Endothelial cell of umbilical vein (primary cell): ENCODE results near the gene GLUD1. TPM values are rescaled to one million over a fixed set of nuclear protein-coding genes. Genes with fewer than 3 reads are reported as not detected.

Experiments
- BruUV-seq: library from RNA; stranded (reverse); fragments of 400-500 nt; replicated peaks from 2 replicates; lab custom pipeline; 2021; lab: Mats Ljungman, UMichigan
- CTCF ChIA-PET: fragments of 300-600, 350-600 bp; sonication (Branson Sonifier 250); formaldehyde crosslinking; loops from one replicate; lab custom pipeline; 2021; ENCODE audit warnings: antibody characterized with exemption, inconsistent platforms; lab: Charles Lee
- POLR2A ChIA-PET: fragments of 300-600, 350-600 bp; sonication (Branson Sonifier 250); formaldehyde crosslinking; loops from one replicate; lab custom pipeline; 2021; ENCODE audit warnings: antibody characterized with exemption, inconsistent platforms; lab: Charles Lee
- DNase-seq: peaks from one replicate; pipeline ENCODE4 v3.0.0-alpha.2; 2011; ENCODE audit warnings: low read depth, low spot score
- FAIRE-seq: peaks from 2 replicates; lab custom pipeline; 2011; peaks lifted over from hg19 to GRCh38; lab: Jason Lieb, UNC
- H2AFZ ChIP-seq: 2 replicates; pipeline ENCODE4 v1.6.0; 2012; ENCODE audit warnings: low read depth, low read length, control low read depth, inconsistent platforms
- H3K27ac ChIP-seq: 2 replicates; pipeline ENCODE4 v1.5.1; 2011; ENCODE audit warnings: low read depth, mild to moderate bottlenecking, control low read depth, low read length, moderate library complexity; ENCODE audit not compliant: insufficient read depth
- H3K27me3 ChIP-seq, 2 experiments: 2 replicates each; pipeline versions ENCODE4 v1.6.0 to v1.6.1; 2011; ENCODE audit warnings: low read length in 2 of 2, mixed read lengths in 1 of 2; ENCODE audit not compliant: control insufficient read depth in 2 of 2, insufficient read depth in 2 of 2
- H3K36me3 ChIP-seq, 2 experiments: 2 replicates in 1 of 2; 3 replicates in 1 of 2; pipeline ENCODE4 v1.5.1; 2011; ENCODE audit warnings: low read length in 2 of 2, mild to moderate bottlenecking in 1 of 2, moderate library complexity in 1 of 2; ENCODE audit not compliant: control insufficient read depth in 2 of 2, insufficient read depth in 2 of 2; ENCODE audit errors: extremely low read depth in 1 of 2
- H3K4me1 ChIP-seq: 3 replicates; pipeline ENCODE4 v1.5.1; 2011; ENCODE audit warnings: mild to moderate bottlenecking, low read length; ENCODE audit not compliant: control insufficient read depth, insufficient read depth; ENCODE audit errors: extremely low read depth
- H3K4me2 ChIP-seq: 2 replicates; pipeline ENCODE4 v1.6.1; 2011; ENCODE audit warnings: low read length, control low read depth, mixed read lengths; ENCODE audit not compliant: insufficient read depth
- H3K4me3 ChIP-seq, 3 experiments: fragments of 200-600 bp in 1 of 3; sonication (generic), shearing (Covaris generic) in 1 of 3; replicated peaks in 1 of 3; 2 replicates each; pipeline ENCODE4 v1.5.1; 2011 to 2016; ENCODE audit warnings: control low read depth in 3 of 3, low read length in 3 of 3, mild to moderate bottlenecking in 2 of 3, inconsistent platforms in 1 of 3, low read depth in 1 of 3, moderate library complexity in 1 of 3; ENCODE audit not compliant: insufficient read depth in 1 of 3
- H3K79me2 ChIP-seq: 2 replicates; pipeline ENCODE4 v1.6.0; 2012; ENCODE audit warnings: low read length, inconsistent platforms; ENCODE audit not compliant: control insufficient read depth, insufficient read depth
- H3K9ac ChIP-seq: replicated peaks from 2 replicates; pipeline ENCODE3; 2011; ENCODE audit warnings: low read length, control low read depth; ENCODE audit not compliant: insufficient read depth; ENCODE audit errors: extremely low read depth
- H3K9me1 ChIP-seq: replicated peaks from 3 replicates; pipeline ENCODE4 v1.6.0; 2011; ENCODE audit warnings: mild to moderate bottlenecking, low read length; ENCODE audit not compliant: control insufficient read depth, insufficient read depth; ENCODE audit errors: extremely low read depth
- H3K9me3 ChIP-seq: replicated peaks from 2 replicates; pipeline ENCODE4 v1.5.1; 2012; ENCODE audit warnings: low read length, inconsistent platforms; ENCODE audit not compliant: control insufficient read depth, insufficient read depth
- H4K20me1 ChIP-seq: replicated peaks from 2 replicates; pipeline ENCODE3; 2011; ENCODE audit warnings: mild to moderate bottlenecking, low read length; ENCODE audit not compliant: control insufficient read depth, insufficient read depth; ENCODE audit errors: extremely low read depth
- EZH2 ChIP-seq: IDR thresholded peaks from 2 replicates; pipeline ENCODE4 v1.6.1; 2012; ENCODE audit warnings: borderline replicate concordance, low read depth, mild to moderate bottlenecking, moderate library complexity, low read length, inconsistent platforms; ENCODE audit not compliant: severe bottlenecking
- FOS ChIP-seq: IDR thresholded peaks from 2 replicates; pipeline ENCODE4 v1.6.1; 2011; ENCODE audit warnings: mild to moderate bottlenecking, low read length, moderate library complexity, borderline replicate concordance; ENCODE audit not compliant: insufficient read depth
- GATA2 ChIP-seq: IDR thresholded peaks from 2 replicates; pipeline ENCODE4 v1.7.0; 2011; ENCODE audit warnings: low read depth, mild to moderate bottlenecking, moderate library complexity, mixed read lengths, low read length; ENCODE audit not compliant: insufficient read length, insufficient read depth
- JUN ChIP-seq: IDR thresholded peaks from 2 replicates; pipeline ENCODE4 v1.6.1; 2011; ENCODE audit warnings: borderline replicate concordance, low read depth; ENCODE audit not compliant: insufficient read length, insufficient read depth
- MYC ChIP-seq: IDR thresholded peaks from one replicate; pipeline ENCODE4 v1.6.1; 2011; ENCODE audit warnings: mild to moderate bottlenecking, low read depth, low read length
- POLR2A ChIP-seq: IDR thresholded peaks from 2 replicates; pipeline ENCODE4 v1.6.1; 2012; ENCODE audit warnings: low read depth, mild to moderate bottlenecking, control low read depth, low read length
- POLR2AphosphoS5 ChIP-seq: IDR thresholded peaks from 2 replicates; pipeline ENCODE4 v1.6.1; 2012; ENCODE audit warnings: low read depth, mild to moderate bottlenecking, control low read depth, low read length, moderate library complexity; ENCODE audit not compliant: insufficient read depth
- dilution Hi-C: fragments of 300-500 bp; cut with MboI; formaldehyde crosslinking; loops from one replicate; pipeline ENCODE4 v1.15.0; 2019; ENCODE audit warnings: low sequenced_read_pairs; ENCODE audit not compliant: extremely low pct_ligation_motif_present
- intact Hi-C: fragments of 100-400 bp; cut with micrococcal nuclease; formaldehyde crosslinking; loops from one replicate; pipeline ENCODE4 v1.10.0; 2022
- polyA plus RNA-seq, 4 experiments: library from polyadenylated mRNA; depleted of rRNA in 3 of 4; stranded (reverse) in 3 of 4; unstranded in 1 of 4; fragments of >200 nt; gene quantifications; 2 replicates each; pipeline versions ENCODE4 v1.2.1 to v1.2.3, GENCODE V29; 2011 to 2012; ENCODE audit warnings: missing spikeins in 1 of 4
- total RNA-seq: library from RNA; stranded (reverse); gene quantifications from 2 replicates; pipeline ENCODE4 v1.2.3, GENCODE V29; 2021
- TF ChIP-seq, protein P1 (sequence below): IDR thresholded peaks from 2 replicates; pipeline ENCODE4 v1.6.1; 2011; ENCODE audit not compliant: insufficient read depth, insufficient read length
- TF ChIP-seq, protein P2 (sequence below), 2 donors: IDR thresholded peaks; 1 replicate in 1 of 2; 2 replicates in 1 of 2; pipeline ENCODE4 v1.5.1; 2011; ENCODE audit warnings: low read length in 2 of 2, mild to moderate bottlenecking in 2 of 2, moderate library complexity in 2 of 2, control low read depth in 1 of 2, inconsistent platforms in 1 of 2, low read depth in 1 of 2; ENCODE audit not compliant: insufficient read depth in 1 of 2; ENCODE audit errors: extremely low read depth in 1 of 2

GLUD1 gene
- total and polyA plus RNA-seq, 2 donors (not counting 3 experiments of a cell fraction or from before 2014, with no cell fraction given): 41.9 to 94.7 TPM

DNA sequence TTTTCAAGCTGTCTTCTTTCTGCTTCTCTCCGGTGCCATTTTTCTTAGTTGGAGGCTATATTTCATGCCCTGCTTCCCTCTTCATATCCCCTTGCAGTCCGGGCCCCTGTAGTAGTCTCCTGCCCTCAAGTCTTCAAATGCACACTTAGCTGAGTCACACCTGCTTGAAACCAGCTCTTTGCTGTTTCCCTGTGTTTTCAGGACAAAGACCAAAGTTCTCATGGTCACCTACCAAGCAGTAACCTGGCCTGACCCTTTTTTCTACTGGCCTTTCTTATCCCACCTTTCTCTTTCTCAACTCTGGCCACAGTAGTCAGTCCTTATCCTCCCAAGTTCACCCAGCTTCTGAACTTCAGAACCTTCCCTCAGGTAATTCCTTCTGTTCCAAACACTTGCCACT, 28.5 kb downstream of the GLUD1 start:
- H3K27me3 ChIP-seq: no peaks in the 10 kb centered on the region
- dilution Hi-C loops (no loop called here), intact Hi-C loops (no loop called here)
- BruUV-seq: no TSS peak
- TF ChIP-seq, protein P1, sequence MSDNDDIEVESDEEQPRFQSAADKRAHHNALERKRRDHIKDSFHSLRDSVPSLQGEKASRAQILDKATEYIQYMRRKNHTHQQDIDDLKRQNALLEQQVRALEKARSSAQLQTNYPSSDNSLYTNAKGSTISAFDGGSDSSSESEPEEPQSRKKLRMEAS: no peak
- no peak for TF ChIP-seq MYC
- TF ChIP-seq, protein P2, sequence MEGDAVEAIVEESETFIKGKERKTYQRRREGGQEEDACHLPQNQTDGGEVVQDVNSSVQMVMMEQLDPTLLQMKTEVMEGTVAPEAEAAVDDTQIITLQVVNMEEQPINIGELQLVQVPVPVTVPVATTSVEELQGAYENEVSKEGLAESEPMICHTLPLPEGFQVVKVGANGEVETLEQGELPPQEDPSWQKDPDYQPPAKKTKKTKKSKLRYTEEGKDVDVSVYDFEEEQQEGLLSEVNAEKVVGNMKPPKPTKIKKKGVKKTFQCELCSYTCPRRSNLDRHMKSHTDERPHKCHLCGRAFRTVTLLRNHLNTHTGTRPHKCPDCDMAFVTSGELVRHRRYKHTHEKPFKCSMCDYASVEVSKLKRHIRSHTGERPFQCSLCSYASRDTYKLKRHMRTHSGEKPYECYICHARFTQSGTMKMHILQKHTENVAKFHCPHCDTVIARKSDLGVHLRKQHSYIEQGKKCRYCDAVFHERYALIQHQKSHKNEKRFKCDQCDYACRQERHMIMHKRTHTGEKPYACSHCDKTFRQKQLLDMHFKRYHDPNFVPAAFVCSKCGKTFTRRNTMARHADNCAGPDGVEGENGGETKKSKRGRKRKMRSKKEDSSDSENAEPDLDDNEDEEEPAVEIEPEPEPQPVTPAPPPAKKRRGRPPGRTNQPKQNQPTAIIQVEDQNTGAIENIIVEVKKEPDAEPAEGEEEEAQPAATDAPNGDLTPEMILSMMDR (IDR thresholded peaks at IDR 0.05; ENCODE audit: extremely low read depth in 1 of 2, insufficient read depth in 1 of 2, low read depth in 1 of 2, low read length in 2 of 2): no peak
- TF ChIP-seq POLR2AphosphoS5: no peak
- no peak for TF ChIP-seq JUN
- no peak for TF ChIP-seq EZH2
- no peak for TF ChIP-seq FOS
- TF ChIP-seq POLR2A: no peak
- no peak for TF ChIP-seq GATA2
- H4K20me1 ChIP-seq: no peaks in the 10 kb centered on the region
- no peak overlapping the region for H2AFZ ChIP-seq
- ChIA-PET CTCF (no interaction called here), POLR2A (no interaction called here)
- no peaks in the 10 kb centered on the region for H3K9me1 ChIP-seq
- H3K4me2 ChIP-seq: no peak overlapping the region
- no peak overlapping the region for H3K9ac ChIP-seq
- H3K4me3 ChIP-seq: no peak overlapping the region
- H3K27ac ChIP-seq: no peak overlapping the region
- no peaks in the 10 kb centered on the region for H3K79me2 ChIP-seq
- no peaks in the 10 kb centered on the region for H3K4me1 ChIP-seq
- peaks cover 5 to 11% of the 10 kb centered on the region in 2 experiments for H3K36me3 ChIP-seq
- no peak for FAIRE-seq
- H3K9me3 ChIP-seq: no peaks in the 10 kb centered on the region
- DNase-seq: no peak
